ENCODE measurements around the gene SMPD1.
A peak's percentile ranks its signal among the peaks of the same experiment; 100 is the strongest.

SMPD1 gene

GRCh38 chr11:6389905-6390717, at the start of gene SMPD1:
TSS of gene SMPD1 (plus strand) at chr11:6390474. CDS start at chr11:6390599, 125 bp downstream.
- no peaks in the 10 kb centered on the region for H3K27me3 ChIP-seq (ENCODE audit: control insufficient read depth, insufficient read depth, low read length)
- H3K4me3 ChIP-seq (ENCODE audit: low read length), result peak within 1 kb of the TSS; percentile 58
- H3K9ac ChIP-seq (ENCODE audit: low read length), result peak within 1 kb of the TSS; percentile 85
- H3K9me3 ChIP-seq (ENCODE audit: control insufficient read depth, low read length), result no peaks in the 10 kb centered on the region
- H3K4me1 ChIP-seq (ENCODE audit: control insufficient read depth, insufficient read depth, low read length), result peaks cover 35% of the 10 kb centered on the region
- H3K36me3 ChIP-seq (ENCODE audit: control insufficient read depth, insufficient read depth, low read length), result no peaks in the 10 kb centered on the region

- Histone ChIP-seq H3K4me1 (ENCODE audit: control insufficient read depth, insufficient read depth, low read length) (no peaks in the 10 kb centered on the region), H3K4me3 (ENCODE audit: low read length) (no peak overlapping the region), H3K27me3 (ENCODE audit: control insufficient read depth, insufficient read depth, low read length) (no peaks in the 10 kb centered on the region)
Observed at GRCh38 chr11:6345366-6345765, 44.9 kb upstream of the SMPD1 start.

GRCh38 chr11:6350043-6350442, 40.2 kb upstream of the SMPD1 start:
- H3K36me3 ChIP-seq (ENCODE audit: control insufficient read depth, insufficient read depth, low read length), result no peaks in the 10 kb centered on the region
- H3K9ac ChIP-seq (ENCODE audit: low read length), result no peak overlapping the region
- H3K27me3 ChIP-seq (ENCODE audit: control insufficient read depth, insufficient read depth, low read length), result no peaks in the 10 kb centered on the region
- no peak overlapping the region for H3K4me3 ChIP-seq (ENCODE audit: low read length)
- H3K4me1 ChIP-seq (ENCODE audit: control insufficient read depth, insufficient read depth, low read length), result no peaks in the 10 kb centered on the region
- H3K9me3 ChIP-seq (ENCODE audit: control insufficient read depth, low read length), result no peaks in the 10 kb centered on the region

More at GRCh38 chr11:6345366-6345765, 44.9 kb upstream of the SMPD1 start:
- Histone ChIP-seq H3K9me3 (ENCODE audit: control insufficient read depth, low read length) (no peaks in the 10 kb centered on the region), H3K36me3 (ENCODE audit: control insufficient read depth, insufficient read depth, low read length) (no peaks in the 10 kb centered on the region), H3K9ac (ENCODE audit: low read length) (no peak overlapping the region)

- Histone ChIP-seq H3K36me3 (ENCODE audit: control insufficient read depth, insufficient read depth, low read length) (no peaks in the 10 kb centered on the region), H3K9ac (ENCODE audit: low read length) (no peak overlapping the region), H3K9me3 (ENCODE audit: control insufficient read depth, low read length) (no peaks in the 10 kb centered on the region), H3K27me3 (ENCODE audit: control insufficient read depth, insufficient read depth, low read length) (no peaks in the 10 kb centered on the region), H3K4me1 (ENCODE audit: control insufficient read depth, insufficient read depth, low read length) (no peaks in the 10 kb centered on the region), H3K4me3 (ENCODE audit: low read length) (no peak overlapping the region)
Observed at GRCh38 chr11:6350486-6350885, 39.8 kb upstream of the SMPD1 start.

- H3K4me1 ChIP-seq (ENCODE audit: control insufficient read depth, insufficient read depth, low read length), result no peaks in the 10 kb centered on the region
- H3K9ac ChIP-seq (ENCODE audit: low read length), result no peak overlapping the region
- H3K9me3 ChIP-seq (ENCODE audit: control insufficient read depth, low read length), result no peaks in the 10 kb centered on the region
- H3K4me3 ChIP-seq (ENCODE audit: low read length), result no peak overlapping the region
- no peaks in the 10 kb centered on the region for H3K27me3 ChIP-seq (ENCODE audit: control insufficient read depth, insufficient read depth, low read length)
- H3K36me3 ChIP-seq (ENCODE audit: control insufficient read depth, insufficient read depth, low read length), result no peaks in the 10 kb centered on the region
Observed at GRCh38 chr11:6351782-6352382, 38.4 kb upstream of the SMPD1 start.

GRCh38 chr11:6353367-6353987, 36.8 kb upstream of the SMPD1 start:
- Histone ChIP-seq H3K9me3 (ENCODE audit: control insufficient read depth, low read length) (no peaks in the 10 kb centered on the region), H3K9ac (ENCODE audit: low read length) (no peak overlapping the region), H3K4me1 (ENCODE audit: control insufficient read depth, insufficient read depth, low read length) (no peaks in the 10 kb centered on the region)

GRCh38 chr11:6354651-6355485, 35.4 kb upstream of the SMPD1 start:
- no peak overlapping the region for H3K9ac ChIP-seq (ENCODE audit: low read length)
- H3K36me3 ChIP-seq (ENCODE audit: control insufficient read depth, insufficient read depth, low read length), result no peaks in the 10 kb centered on the region
- H3K9me3 ChIP-seq (ENCODE audit: control insufficient read depth, low read length), result no peaks in the 10 kb centered on the region
- H3K27me3 ChIP-seq (ENCODE audit: control insufficient read depth, insufficient read depth, low read length), result no peaks in the 10 kb centered on the region
- no peaks in the 10 kb centered on the region for H3K4me1 ChIP-seq (ENCODE audit: control insufficient read depth, insufficient read depth, low read length)
- no peak overlapping the region for H3K4me3 ChIP-seq (ENCODE audit: low read length)

More at GRCh38 chr11:6353367-6353987, 36.8 kb upstream of the SMPD1 start:
- no peaks in the 10 kb centered on the region for H3K36me3 ChIP-seq (ENCODE audit: control insufficient read depth, insufficient read depth, low read length)
- no peak overlapping the region for H3K4me3 ChIP-seq (ENCODE audit: low read length)
- H3K27me3 ChIP-seq (ENCODE audit: control insufficient read depth, insufficient read depth, low read length), result no peaks in the 10 kb centered on the region

- Histone ChIP-seq H3K9me3 (ENCODE audit: control insufficient read depth, low read length) (no peaks in the 10 kb centered on the region), H3K4me3 (ENCODE audit: low read length) (no peak overlapping the region), H3K27me3 (ENCODE audit: control insufficient read depth, insufficient read depth, low read length) (no peaks in the 10 kb centered on the region), H3K9ac (ENCODE audit: low read length) (no peak overlapping the region), H3K4me1 (ENCODE audit: control insufficient read depth, insufficient read depth, low read length) (no peaks in the 10 kb centered on the region), H3K36me3 (ENCODE audit: control insufficient read depth, insufficient read depth, low read length) (no peaks in the 10 kb centered on the region)
Observed at GRCh38 chr11:6356503-6357055, 33.7 kb upstream of the SMPD1 start.

- H3K4me1 ChIP-seq (ENCODE audit: control insufficient read depth, insufficient read depth, low read length), result no peaks in the 10 kb centered on the region
- no peak overlapping the region for H3K9ac ChIP-seq (ENCODE audit: low read length)
- no peak overlapping the region for H3K4me3 ChIP-seq (ENCODE audit: low read length)
- H3K9me3 ChIP-seq (ENCODE audit: control insufficient read depth, low read length), result no peaks in the 10 kb centered on the region
- no peaks in the 10 kb centered on the region for H3K27me3 ChIP-seq (ENCODE audit: control insufficient read depth, insufficient read depth, low read length)
- H3K36me3 ChIP-seq (ENCODE audit: control insufficient read depth, insufficient read depth, low read length), result no peaks in the 10 kb centered on the region
Observed at GRCh38 chr11:6357222-6357621, 33.1 kb upstream of the SMPD1 start.

GRCh38 chr11:6360183-6360582, 30.1 kb upstream of the SMPD1 start:
- Histone ChIP-seq H3K9me3 (ENCODE audit: control insufficient read depth, low read length) (no peaks in the 10 kb centered on the region), H3K4me1 (ENCODE audit: control insufficient read depth, insufficient read depth, low read length) (no peaks in the 10 kb centered on the region), H3K9ac (ENCODE audit: low read length) (no peak overlapping the region), H3K4me3 (ENCODE audit: low read length) (no peak overlapping the region), H3K27me3 (ENCODE audit: control insufficient read depth, insufficient read depth, low read length) (no peaks in the 10 kb centered on the region), H3K36me3 (ENCODE audit: control insufficient read depth, insufficient read depth, low read length) (no peaks in the 10 kb centered on the region)

GRCh38 chr11:6362185-6362872, 27.9 kb upstream of the SMPD1 start:
- Histone ChIP-seq H3K9ac (ENCODE audit: low read length) (no peak overlapping the region), H3K36me3 (ENCODE audit: control insufficient read depth, insufficient read depth, low read length) (no peaks in the 10 kb centered on the region), H3K27me3 (ENCODE audit: control insufficient read depth, insufficient read depth, low read length) (no peaks in the 10 kb centered on the region), H3K9me3 (ENCODE audit: control insufficient read depth, low read length) (no peaks in the 10 kb centered on the region), H3K4me3 (ENCODE audit: low read length) (no peak overlapping the region), H3K4me1 (ENCODE audit: control insufficient read depth, insufficient read depth, low read length) (no peaks in the 10 kb centered on the region)

Data from mucosa of stomach (tissue), 1 donor.